AG08396 (cell line): Measurements from ENCODE around the gene PMIS2.

ENCODE experiments used
- DNase-seq: peaks from one replicate; pipeline ENCODE4 v3.0.0; 2012; ENCODE audit warnings: low spot score, mixed read lengths

Gene PMIS2

GRCh38 chr19:35585848-35586247, at the start of gene PMIS2:
Gene PMIS2, plus strand, starts transcription at chr19:35586173. Its CDS starts 87 bp downstream, at chr19:35586260.
- no peak for DNase-seq

GRCh38 chr19:35539314-35539713, 46.7 kb upstream of the PMIS2 start:
- DNase-seq: no peak

GRCh38 chr19:35539850-35540249, 46.1 kb upstream of the PMIS2 start:
- DNase-seq: no peak

DNA sequence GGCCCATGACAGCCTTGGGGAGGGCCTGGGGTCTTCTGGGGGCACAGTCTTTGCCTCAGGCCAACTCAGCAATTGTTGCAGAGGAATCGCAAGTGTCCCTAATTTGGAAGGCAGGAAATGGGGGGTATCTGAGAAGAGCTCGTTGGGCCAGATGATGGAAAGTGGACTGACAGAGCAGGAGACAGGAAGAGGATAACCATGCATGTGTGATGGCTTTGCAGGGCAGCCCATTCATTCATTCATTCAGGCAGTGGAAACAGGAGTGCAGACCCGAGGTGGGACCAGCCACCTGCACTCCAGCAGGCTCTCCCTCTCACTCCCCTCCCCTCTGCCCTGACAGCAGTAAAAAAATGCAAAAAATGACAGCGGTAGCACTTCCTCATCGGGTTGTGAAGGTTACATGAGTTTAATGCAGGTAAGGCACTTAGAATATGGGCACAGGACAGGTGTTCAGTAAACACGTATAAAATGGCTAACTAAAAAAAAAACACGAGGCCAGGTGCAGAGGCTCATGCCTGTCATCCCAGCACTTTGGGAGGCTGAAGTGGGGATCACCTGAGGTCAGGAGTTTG, 45.5 kb upstream of the PMIS2 start:
- no peak for DNase-seq

DNA sequence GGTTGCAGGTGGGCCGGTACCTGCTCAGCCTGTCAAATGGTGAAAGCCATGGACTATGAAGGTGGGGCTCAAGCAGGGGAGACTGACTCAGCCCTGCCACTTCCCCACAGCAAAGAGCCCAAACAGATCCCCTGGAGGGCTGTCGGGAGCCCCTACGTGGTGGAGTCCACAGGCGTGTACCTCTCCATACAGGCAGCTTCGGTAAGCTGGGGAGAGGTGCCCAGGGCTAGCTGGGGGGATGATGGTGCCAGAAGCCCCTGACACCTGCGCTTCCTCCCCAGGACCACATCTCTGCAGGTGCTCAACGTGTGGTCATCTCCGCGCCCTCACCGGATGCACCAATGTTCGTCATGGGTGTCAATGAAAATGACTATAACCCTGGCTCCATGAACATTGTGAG, 43.8 kb upstream of the PMIS2 start:
- no peak for DNase-seq

DNA sequence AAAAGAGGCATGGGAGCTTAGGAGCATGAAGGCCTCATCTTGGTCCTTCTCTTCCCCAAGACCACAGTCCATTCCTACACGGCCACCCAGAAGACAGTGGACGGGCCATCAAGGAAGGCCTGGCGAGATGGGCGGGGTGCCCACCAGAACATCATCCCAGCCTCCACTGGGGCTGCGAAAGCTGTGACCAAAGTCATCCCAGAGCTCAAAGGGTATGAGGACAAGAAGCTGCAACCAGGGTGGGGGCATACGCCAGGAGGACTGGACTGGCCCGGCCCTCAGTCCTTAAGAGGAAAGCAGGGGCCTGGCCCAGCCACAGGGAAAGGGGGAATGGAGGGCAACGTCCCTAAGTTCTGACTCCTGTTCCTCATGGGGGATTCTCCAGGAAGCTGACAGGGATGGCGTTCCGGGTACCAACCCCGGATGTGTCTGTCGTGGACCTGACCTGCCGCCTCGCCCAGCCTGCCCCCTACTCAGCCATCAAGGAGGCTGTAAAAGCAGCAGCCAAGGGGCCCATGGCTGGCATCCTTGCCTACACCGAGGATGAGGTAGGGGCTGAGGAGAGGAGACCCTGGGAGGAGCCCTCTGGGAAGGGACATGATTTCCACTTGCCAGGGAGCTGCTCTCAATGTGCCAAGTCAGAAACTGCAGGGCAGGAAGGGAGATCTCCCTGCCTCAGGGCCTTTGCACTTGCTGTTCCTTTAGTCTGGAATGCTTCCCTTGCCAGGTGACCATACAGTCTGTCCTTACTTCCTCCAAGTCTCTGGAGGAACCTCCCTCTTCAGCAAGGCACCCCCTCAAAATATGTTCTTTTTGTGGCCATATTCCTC, 42.5 kb upstream of the PMIS2 start:
- no peak for DNase-seq

DNA sequence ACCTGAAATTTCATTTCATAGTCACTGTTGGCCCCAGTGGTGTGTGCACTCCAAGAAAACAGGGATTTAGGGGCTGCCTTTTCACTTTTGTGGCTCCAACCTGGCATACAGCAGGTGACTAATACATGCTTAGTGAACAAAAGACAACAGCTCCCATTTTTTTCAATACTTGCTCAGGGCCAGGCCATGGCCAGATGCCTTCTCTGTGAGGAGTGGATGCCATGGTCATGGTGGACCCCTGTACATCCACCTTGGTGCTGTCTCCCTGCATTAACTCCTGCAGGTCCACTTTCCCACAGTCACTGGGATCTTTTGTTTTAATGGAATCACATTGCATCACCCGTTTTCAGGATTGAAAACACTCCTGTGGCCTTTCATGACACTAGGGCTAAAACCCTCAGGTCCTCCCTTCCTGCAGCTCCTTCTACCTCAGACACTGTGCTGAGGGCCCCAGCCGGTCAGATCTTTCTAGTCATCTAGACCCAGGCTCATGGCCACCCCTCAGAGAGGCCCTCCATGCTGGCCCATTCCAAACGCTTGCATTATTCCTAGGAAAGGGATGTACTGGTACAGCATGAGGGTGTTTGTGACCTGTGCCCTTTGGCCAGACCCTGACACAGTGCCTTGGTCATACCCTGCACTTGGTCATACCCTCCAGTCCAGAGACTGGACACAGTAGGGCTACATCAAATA, 41.7 kb upstream of the PMIS2 start:
- DNase-seq: no peak

DNA sequence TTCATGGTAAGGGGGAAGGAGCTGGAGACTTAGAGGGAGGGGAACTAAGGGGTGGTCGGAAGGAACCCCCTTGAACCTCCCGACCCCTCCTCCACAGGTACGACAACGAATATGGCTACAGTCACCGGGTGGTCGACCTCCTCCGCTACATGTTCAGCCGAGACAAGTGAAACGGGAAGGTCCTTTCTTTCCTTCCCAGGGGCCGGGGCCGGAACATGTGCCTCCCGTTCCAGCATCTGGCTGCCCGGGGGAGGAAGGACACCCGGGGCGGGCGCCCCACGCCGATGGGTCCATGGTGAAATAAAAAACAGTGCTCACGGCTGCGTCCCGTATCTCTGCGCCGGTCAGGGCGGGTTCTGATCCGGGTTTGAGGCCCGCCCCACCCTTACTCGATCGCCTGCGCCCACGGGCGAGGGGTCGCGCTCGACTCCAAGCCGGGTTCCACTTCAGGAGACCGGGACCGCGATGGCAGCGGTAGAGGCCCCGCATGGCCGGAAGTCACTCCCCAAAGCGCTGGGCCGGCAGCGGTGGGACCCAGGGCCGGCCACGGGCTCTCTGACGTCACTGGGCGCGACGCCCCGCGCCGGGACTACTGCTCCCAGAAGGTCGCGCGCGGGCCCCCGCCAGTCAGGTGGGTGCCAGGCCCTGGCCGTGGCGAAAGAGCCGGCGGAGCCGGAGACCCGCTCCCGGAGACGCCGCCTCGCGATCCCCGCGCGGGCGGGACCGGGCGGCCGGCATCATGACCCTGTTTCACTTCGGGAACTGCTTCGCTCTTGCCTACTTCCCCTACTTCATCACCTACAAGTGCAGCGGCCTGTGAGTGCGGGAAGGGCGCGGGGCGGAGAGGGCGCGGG, 40.7 kb upstream of the PMIS2 start, which contains the start of gene TMEM147:
Gene TMEM147 (plus strand): TSS at position 626 of the 854 bp plus-strand sequence. CDS start 114 bp downstream, at position 740.
- DNase-seq: peak; percentile 99

DNA sequence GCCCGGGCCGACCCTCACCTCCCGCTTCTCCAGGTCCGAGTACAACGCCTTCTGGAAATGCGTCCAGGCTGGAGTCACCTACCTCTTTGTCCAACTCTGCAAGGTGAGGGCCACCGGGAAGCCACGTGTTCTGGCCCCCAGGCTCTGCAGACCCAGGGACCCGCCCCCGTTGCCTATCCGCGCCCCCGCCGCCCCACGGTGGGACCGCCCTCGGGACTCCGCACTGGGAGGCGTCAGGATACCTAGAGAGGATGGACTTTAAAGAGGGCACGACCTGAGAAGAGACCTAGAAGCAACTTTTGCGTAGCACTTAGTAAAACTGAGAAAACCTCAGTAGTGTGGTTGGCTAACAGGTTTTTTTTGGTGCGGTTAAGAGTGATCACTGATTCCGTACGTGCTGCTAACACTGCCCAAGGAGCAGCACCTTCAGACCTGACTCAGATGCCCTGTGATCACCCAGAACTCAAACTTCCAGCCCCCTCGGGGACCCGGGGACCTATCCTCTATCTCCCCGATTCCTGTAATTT, 40.1 kb upstream of the PMIS2 start:
- DNase-seq: peak; percentile 68

- DNase-seq: no peak
These were observed 39.4 kb upstream of the PMIS2 start for GRCh38 chr19:35546532-35546931.

DNA sequence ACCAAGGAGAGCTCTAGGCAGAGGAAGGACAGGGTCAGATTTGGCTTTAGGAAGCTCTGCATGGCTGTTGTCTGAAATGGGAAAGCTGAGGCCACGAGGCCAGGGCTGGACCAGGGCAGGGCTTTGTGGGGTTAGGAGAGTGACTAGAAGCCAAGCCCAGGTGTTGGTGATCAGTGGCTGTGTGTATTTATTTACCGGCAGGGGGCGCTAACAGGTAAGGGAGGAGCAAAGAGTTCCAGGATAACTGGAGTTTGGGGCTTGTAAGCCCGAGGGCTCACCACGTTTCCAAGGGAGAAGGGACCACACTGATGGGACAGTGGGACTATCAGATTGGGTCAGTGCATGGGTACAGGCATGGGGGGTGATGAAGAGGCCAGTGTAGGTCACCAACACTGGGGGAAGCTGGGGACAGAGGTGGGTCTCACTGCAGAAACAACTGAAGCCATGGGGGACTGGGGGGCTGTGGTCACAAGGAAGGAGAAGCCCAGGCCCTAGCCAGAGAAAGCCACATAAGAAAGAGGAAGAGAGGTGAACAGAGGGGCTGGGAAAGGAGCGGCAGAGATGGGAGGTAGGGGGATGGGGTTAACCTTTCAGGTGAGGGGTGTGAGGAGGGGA, 36.7 kb upstream of the PMIS2 start:
- DNase-seq: peak; percentile 83

DNA sequence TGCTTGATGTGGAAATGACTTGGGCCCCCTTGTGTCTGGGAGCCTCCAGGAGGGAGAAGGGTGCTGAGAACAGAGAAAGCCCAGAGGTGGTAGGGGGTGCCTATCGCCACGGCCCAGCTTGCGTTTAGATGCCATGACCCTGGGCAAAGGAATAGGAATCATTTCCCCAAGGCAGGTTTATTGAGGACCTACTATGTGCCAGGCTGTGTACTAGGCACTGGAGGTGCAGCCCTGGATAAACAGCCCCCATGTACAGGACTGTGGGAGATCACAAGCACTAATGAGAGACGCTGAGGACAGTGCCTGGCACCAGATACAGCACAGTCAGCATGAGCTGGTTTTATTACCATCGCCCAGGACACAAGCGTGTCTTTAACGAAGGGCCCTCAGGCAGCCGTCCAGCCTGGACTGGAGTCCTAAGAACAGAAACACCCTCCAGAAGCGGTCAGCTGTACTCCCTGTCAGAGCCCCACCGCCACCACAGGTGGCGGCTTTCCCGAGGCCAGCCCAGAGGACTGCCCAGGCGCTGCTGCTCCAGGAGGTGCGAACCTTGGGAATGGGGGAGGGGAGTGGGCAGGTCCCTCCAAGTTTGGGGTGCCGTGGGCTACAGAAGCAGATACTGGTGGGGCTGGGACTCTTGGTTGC, 36.0 kb upstream of the PMIS2 start:
- DNase-seq: no peak

DNA sequence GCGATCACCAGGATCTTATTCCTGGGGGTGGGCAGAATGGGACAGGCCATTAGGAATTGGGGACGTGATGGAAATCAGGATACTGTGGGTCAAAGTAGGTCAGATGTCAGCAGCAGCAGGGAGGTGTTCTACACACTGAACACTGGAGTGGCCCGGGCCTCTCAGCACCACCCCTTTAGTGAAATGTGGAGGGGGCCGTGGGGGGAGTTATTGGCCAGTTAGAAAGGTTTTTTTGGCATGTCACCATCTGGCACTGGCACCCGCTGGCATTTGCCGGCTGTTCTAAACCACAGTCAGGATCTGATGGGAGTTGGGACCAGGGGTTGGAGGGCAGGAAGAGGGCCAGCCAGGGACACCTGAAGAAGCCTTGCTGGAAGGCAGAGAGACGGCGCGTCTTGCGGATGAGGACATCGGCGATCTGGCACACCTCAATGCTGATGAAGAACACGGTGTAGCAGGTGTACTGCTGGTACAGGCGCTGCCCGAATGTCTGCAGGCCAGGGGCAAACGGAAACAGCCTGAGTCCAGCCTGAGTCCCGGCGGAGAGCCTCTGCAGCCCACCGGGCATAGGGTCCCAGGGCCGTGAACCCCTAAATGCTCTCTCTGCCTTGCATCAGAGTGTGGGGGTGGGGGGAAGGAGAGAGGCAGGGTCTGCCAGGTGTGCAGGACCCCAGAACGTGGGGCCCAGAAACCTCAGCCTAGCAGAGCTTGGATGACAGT, 34.7 kb upstream of the PMIS2 start:
- no peak for DNase-seq

DNA sequence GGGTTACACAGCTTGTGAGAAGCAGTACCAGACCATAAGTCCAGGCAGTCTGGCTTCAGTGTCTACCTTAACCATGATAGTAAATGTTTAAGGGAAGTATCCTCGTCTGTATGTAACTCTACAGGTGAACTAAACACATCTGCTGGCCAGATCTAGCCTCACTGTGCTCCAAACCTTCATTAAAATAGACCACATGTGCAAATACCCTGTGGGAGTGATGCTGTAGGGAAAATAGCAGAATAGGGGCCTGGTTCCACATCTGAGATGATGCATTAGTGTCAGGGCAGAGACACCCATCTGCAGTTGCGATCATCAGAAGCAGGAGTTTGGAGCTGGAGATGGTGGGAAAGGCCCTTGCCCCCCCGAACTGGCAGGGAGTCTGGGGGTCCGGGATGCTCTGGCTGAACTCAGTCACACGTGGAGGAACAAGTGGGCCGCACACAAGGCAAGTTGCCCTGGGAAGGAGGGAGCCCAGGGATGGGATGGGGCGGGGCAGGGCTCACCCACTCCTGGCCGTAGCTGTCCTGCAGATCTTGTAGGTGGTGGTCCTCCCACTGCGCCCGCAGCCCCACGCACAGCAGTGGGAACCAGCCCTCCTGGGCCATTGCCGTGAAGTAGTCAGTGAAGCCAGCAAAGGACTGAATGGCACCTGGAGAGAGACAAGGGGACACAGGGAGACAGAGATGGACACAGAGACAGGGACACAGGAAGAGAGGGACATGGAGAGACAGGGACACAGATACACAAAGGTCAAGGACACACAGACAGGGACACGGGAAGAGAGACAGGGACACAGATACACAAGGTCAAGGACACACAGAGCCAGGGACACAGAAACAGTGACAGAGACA, 33.2 kb upstream of the PMIS2 start:
- DNase-seq: no peak

DNA sequence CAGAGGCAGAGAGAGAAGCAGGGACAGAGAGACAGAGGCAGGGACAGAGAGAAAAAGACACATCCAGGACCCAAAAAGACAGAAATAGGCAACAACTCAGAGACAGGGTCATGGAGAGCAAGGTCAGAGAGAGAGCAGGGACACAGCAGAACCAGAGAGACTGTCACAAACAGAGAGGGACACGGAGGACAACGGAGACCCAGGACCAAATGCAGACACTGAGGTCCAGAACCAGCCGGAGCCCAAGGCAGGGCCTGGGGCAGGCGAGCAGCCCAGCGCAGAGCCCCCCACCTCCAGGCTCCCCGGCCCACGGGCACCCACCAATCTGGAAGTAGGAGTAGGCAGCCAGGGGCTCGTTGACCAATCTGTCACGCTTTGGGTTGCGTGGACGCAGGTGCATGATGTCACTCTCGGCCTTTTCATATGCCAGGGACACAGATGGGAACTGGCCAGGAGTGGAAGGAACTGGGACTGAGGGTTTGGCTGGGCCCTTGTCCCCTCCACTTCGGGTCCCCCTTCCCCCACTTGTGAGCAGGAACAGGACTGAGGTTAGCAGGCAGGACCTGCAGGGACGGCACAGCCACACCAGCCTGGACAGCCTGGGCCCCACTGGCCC, 32.5 kb upstream of the PMIS2 start:
- DNase-seq: no peak

- DNase-seq: no peak
These were observed 31.9 kb upstream of the PMIS2 start for GRCh38 chr19:35554076-35554475.

DNA sequence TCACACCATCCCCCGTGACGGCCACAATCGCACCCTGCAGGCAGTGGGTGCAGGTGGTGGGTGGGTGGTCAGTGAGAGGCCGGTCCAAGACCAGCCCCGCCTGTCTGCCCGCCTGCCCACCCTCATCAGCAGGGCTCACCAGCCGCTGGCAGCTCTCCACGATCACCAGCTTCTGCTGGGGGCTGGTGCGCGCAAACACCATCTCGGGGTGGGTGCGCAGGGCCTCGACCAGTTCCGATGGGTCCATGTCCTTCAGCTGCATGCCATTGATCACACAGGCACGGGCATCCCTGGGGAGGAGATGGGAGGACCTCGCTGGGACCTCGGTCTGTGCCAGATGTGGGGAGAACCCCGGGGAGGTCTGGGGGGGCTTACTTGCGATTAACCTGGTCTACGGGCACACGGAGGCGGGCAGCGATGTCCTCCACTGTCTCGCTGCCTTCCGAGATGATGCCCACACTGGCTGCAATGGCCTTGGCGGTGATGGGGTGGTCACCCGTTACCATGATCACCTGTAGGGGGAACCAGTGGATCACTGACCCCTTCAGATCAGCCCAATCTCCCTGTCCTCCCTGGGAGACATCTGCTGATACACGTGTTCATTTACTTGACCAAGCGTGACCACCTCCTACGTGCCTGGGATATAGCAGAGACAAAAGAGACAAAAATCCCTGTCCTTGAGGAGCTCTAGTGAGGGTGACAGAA, 30.5 kb upstream of the PMIS2 start:
- DNase-seq: peak; percentile 63

DNA sequence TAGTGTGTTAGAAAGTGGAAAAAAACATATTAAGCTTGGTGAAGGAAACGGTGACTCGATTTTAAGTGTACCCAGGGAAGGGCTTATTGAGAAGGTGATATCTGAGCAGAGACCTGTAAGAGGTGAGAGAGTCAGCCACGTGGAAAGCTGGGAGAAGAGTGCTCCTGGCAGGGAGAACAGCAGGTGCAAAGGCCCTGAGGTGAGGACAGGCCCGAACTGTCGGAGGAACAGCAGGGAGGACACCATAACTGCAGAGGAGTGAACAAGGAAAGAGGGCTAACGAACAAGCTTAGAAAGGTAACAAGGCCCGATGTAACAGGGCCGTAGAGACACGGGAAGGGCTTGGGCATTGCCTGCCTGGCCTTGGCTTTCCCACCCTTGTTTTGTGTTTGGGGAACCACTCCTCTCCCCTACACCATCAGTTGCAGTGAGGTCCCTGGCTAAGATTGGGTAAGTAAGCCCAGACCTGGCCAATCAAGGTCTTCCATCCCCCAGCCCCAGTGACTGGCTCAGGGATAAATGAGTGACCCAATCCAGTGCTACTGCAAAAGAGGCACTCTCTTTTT, 29.9 kb upstream of the PMIS2 start:
- no peak for DNase-seq
